Measurements from ENCODE around the gene ERFE.

- TF ChIP-seq HOXB6 (CRISPR knock-in tag; IDR thresholded peaks at IDR 0.05; ENCODE audit: borderline replicate concordance) (no peak), ZNF785 (CRISPR knock-in tag; IDR thresholded peaks at IDR 0.05) (no peak), SIN3A (IDR thresholded peaks at IDR 0.05; ENCODE audit: borderline replicate concordance in 2 of 2, control insufficient read depth in 1 of 2, low read depth in 2 of 2, low read length in 2 of 2) (no peak), ZBTB2 (IDR thresholded peaks at IDR 0.05) (no peak), NR3C1 (CRISPR knock-in tag; IDR thresholded peaks at IDR 0.05) (no peak), TEAD4 (IDR thresholded peaks at IDR 0.05; ENCODE audit: low read length) (no peak), TEAD4 (CRISPR knock-in tag; IDR thresholded peaks at IDR 0.05; ENCODE audit: borderline replicate concordance) (no peak), ATF1 (CRISPR knock-in tag; IDR thresholded peaks at IDR 0.05) (no peak), ATF1 (tag; IDR thresholded peaks at IDR 0.05) (no peak), USF2 (CRISPR knock-in tag; IDR thresholded peaks at IDR 0.05) (no peak), HNRNPLL (IDR thresholded peaks at IDR 0.05; ENCODE audit: low read depth, low read length, poor library complexity, severe bottlenecking) (no peak), EZH2 (IDR thresholded peaks at IDR 0.05; ENCODE audit: borderline replicate concordance, low read depth, low read length) (no peak), U2AF2 (optimal IDR thresholded peaks at IDR 0.05; ENCODE audit: low read depth, low read length) (no peak), FOXP4 (CRISPR knock-in tag; IDR thresholded peaks at IDR 0.05; ENCODE audit: borderline replicate concordance) (no peak)
Observed at GRCh38 chr2:238114331-238114841, 44.4 kb upstream of the ERFE start.

Measured in K562 (cell line).